SK-N-SH (cell line): ENCODE data around the gene ST6GALNAC5. TPM values are rescaled to one million over a fixed set of nuclear protein-coding genes. Genes with fewer than 3 reads are reported as not detected.

ENCODE experiments used
- CTCF ChIA-PET: fragments of 300-600, 350-600 bp; formaldehyde crosslinking; extraction: SDS; loops from one replicate; lab custom pipeline; 2021; lab: Yijun Ruan, JAX
- POLR2A ChIA-PET: fragments of 350-600 bp; sonication (Branson Sonifier 250); formaldehyde crosslinking; extraction: SDS; loops from one replicate; lab custom pipeline; 2020; ENCODE audit warnings: antibody characterized with exemption, inconsistent platforms; lab: Yijun Ruan, JAX
- DNase-seq: peaks from one replicate; pipeline ENCODE4 v3.0.0; 2012
- H2AFZ ChIP-seq: fragments of 200-600 bp; sonication (generic); 2 replicates; pipeline ENCODE4 v1.8.1; 2016; ENCODE audit warnings: antibody characterized with exemption, mild to moderate bottlenecking, low read depth
- H3F3A ChIP-seq: fragments of 200-600 bp; sonication (generic); replicated peaks from 2 replicates; pipeline ENCODE3; 2016; ENCODE audit warnings: antibody characterized with exemption, mild to moderate bottlenecking; ENCODE audit not compliant: insufficient read depth
- H3K27ac ChIP-seq, 2 experiments: fragments of 200-500 bp in 1 of 2; fragments of 200-600 bp in 1 of 2; sonication (Bioruptor generic) in 1 of 2; sonication (generic), shearing (Covaris generic) in 1 of 2; 2 replicates each; pipeline versions ENCODE4 v1.5.1 to v1.6.1; 2014 to 2016; ENCODE audit warnings: low read depth in 2 of 2, inconsistent platforms in 1 of 2, low read length in 1 of 2, mild to moderate bottlenecking in 1 of 2, mixed read lengths in 1 of 2
- H3K27me3 ChIP-seq: fragments of 200-600 bp; sonication (generic), shearing (Covaris generic); 2 replicates; pipeline ENCODE4 v1.6.1; 2016; ENCODE audit warnings: mixed run types; ENCODE audit not compliant: insufficient read depth
- H3K36me3 ChIP-seq, 2 experiments: fragments of 200-500 bp in 1 of 2; fragments of 200-600 bp in 1 of 2; sonication (Bioruptor generic) in 1 of 2; sonication (generic) in 1 of 2; replicated peaks in 1 of 2; 2 replicates each; pipeline versions ENCODE3 to v1.5.1; 2014 to 2016; ENCODE audit warnings: low read length in 1 of 2, mild to moderate bottlenecking in 1 of 2; ENCODE audit not compliant: insufficient read depth in 2 of 2, control insufficient read depth in 1 of 2
- H3K4me1 ChIP-seq, 2 experiments: fragments of 200-500 bp in 1 of 2; fragments of 200-600 bp in 1 of 2; sonication (Bioruptor generic) in 1 of 2; sonication (generic), shearing (Covaris generic) in 1 of 2; 2 replicates each; pipeline versions ENCODE4 v1.5.1 to v1.6.1; 2014 to 2016; ENCODE audit warnings: low read depth in 1 of 2, low read length in 1 of 2, mixed run types in 1 of 2; ENCODE audit not compliant: insufficient read depth in 2 of 2, control insufficient read depth in 1 of 2
- H3K4me2 ChIP-seq: fragments of 200-600 bp; sonication (generic), shearing (Covaris generic); 2 replicates; pipeline ENCODE4 v1.6.1; 2017; ENCODE audit warnings: mixed run types
- H3K4me3 ChIP-seq, 2 experiments: fragments of 200-500 bp in 1 of 2; fragments of 200-600 bp in 1 of 2; sonication (Bioruptor generic) in 1 of 2; sonication (generic), shearing (Covaris generic) in 1 of 2; 2 replicates each; pipeline versions ENCODE4 v1.5.1 to v1.8.1; 2014 to 2016; ENCODE audit warnings: low read depth in 2 of 2, inconsistent platforms in 1 of 2, low read length in 1 of 2, mild to moderate bottlenecking in 1 of 2, mixed read lengths in 1 of 2, moderate library complexity in 1 of 2
- H3K79me2 ChIP-seq: fragments of 200-600 bp; sonication (generic); 2 replicates; pipeline ENCODE4 v1.8.1; 2017; ENCODE audit warnings: mild to moderate bottlenecking; ENCODE audit not compliant: insufficient read depth
- H3K9ac ChIP-seq: fragments of 200-600 bp; sonication (generic); 2 replicates; pipeline ENCODE4 v1.6.1; 2017; ENCODE audit warnings: mixed run types
- H3K9me2 ChIP-seq: fragments of 200-600 bp; sonication (generic); 2 replicates; pipeline ENCODE4 v1.6.1; 2017; ENCODE audit warnings: mixed run types
- H3K9me3 ChIP-seq: fragments of 200-600 bp; sonication (generic); 2 replicates; pipeline ENCODE4 v1.6.1; 2017; ENCODE audit warnings: mixed run types, mild to moderate bottlenecking, moderate library complexity
- H4K20me1 ChIP-seq: fragments of 200-600 bp; sonication (generic); 2 replicates; pipeline ENCODE4 v1.6.1; 2017; ENCODE audit warnings: mild to moderate bottlenecking, mixed run types; ENCODE audit not compliant: insufficient read depth
- CHD2 ChIP-seq: fragments of 150-350 bp; IDR thresholded peaks from 2 replicates; pipeline ENCODE4 v1.6.1; 2018; ENCODE audit warnings: low read length; ENCODE audit not compliant: partially characterized antibody
- EP300 ChIP-seq, 2 experiments: IDR thresholded peaks; 2 replicates each; pipeline versions ENCODE4 v1.4.0 to v1.6.1; 2012; ENCODE audit warnings: borderline replicate concordance in 1 of 2, low read depth in 1 of 2, low read length in 1 of 2
- EZH2phosphoT487 ChIP-seq: fragments of 200-600 bp; sonication (generic); IDR thresholded peaks from 2 replicates; pipeline ENCODE4 v1.6.1; 2017; ENCODE audit warnings: low read depth, mixed run types, mild to moderate bottlenecking, antibody characterized with exemption, moderate library complexity, borderline replicate concordance
- FOXJ3 ChIP-seq: sonication (generic); formaldehyde crosslinking; IDR thresholded peaks from 2 replicates; pipeline ENCODE4 v1.5.1; 2020; ENCODE audit warnings: mild to moderate bottlenecking, missing genetic modification reagents
- JUND ChIP-seq: IDR thresholded peaks from 2 replicates; pipeline ENCODE4 v1.4.0; 2012
- MEF2A ChIP-seq: IDR thresholded peaks from 2 replicates; pipeline ENCODE4 v1.4.0; 2012; ENCODE audit warnings: low read depth, borderline replicate concordance
- NFIC ChIP-seq: IDR thresholded peaks from 2 replicates; pipeline ENCODE4 v1.4.0; 2012; ENCODE audit warnings: borderline replicate concordance
- NRF1 ChIP-seq: IDR thresholded peaks from 2 replicates; pipeline ENCODE4 v1.6.1; 2012; ENCODE audit warnings: low read depth, mild to moderate bottlenecking, low read length
- RAD21 ChIP-seq: IDR thresholded peaks from 2 replicates; pipeline ENCODE4 v1.6.1; 2012; ENCODE audit warnings: mild to moderate bottlenecking, low read length
- RCOR1 ChIP-seq: fragments of 150-350 bp; IDR thresholded peaks from 2 replicates; pipeline ENCODE4 v1.6.1; 2017; ENCODE audit warnings: antibody characterized with exemption, low read length
- RFX5 ChIP-seq: IDR thresholded peaks from 2 replicates; pipeline ENCODE4 v1.6.1; 2012; ENCODE audit warnings: mild to moderate bottlenecking, improper control_type of control experiment, low read length
- RXRA ChIP-seq: IDR thresholded peaks from 2 replicates; pipeline ENCODE4 v1.4.0; 2012; ENCODE audit warnings: low read depth, mild to moderate bottlenecking, borderline replicate concordance
- SIN3A ChIP-seq: IDR thresholded peaks from 2 replicates; pipeline ENCODE4 v1.6.1; 2012; ENCODE audit warnings: low read depth, mild to moderate bottlenecking, low read length, moderate library complexity, borderline replicate concordance
- SMC3 ChIP-seq: IDR thresholded peaks from 2 replicates; pipeline ENCODE4 v1.6.1; 2012; ENCODE audit warnings: low read depth, low read length, improper control_type of control experiment
- TAF1 ChIP-seq: IDR thresholded peaks from 2 replicates; pipeline ENCODE4 v1.6.1; 2012; ENCODE audit warnings: low read depth, mild to moderate bottlenecking, low read length, moderate library complexity, borderline replicate concordance
- TCF12 ChIP-seq: IDR thresholded peaks from 2 replicates; pipeline ENCODE4 v1.4.0; 2012
- WGBS: methylation state at CpG from one replicate; pipeline ENCODE4 v1.1.6; 2017; ENCODE audit warnings: low lambda C conversion rate; 5-methylcytosine and 5-hydroxymethylcytosine counted together
- polyA plus RNA-seq, 3 experiments: library from polyadenylated mRNA; depleted of rRNA; stranded (reverse); fragments of >200 nt; gene quantifications; 2 replicates each; pipeline ENCODE4 v1.2.3, GENCODE V29; 2012
- TF ChIP-seq, protein P1 (sequence below): IDR thresholded peaks from 2 replicates; pipeline ENCODE4; 2012
- TF ChIP-seq, protein P2 (sequence below): fragments of 150-350 bp; IDR thresholded peaks from 2 replicates; pipeline ENCODE4 v1.6.1; 2017; ENCODE audit warnings: antibody characterized with exemption, low read length, low read depth, borderline replicate concordance
- TF ChIP-seq, protein P3 (sequence below): fragments of 200-600 bp; sonication (generic); IDR thresholded peaks from 2 replicates; pipeline ENCODE4 v1.6.1; 2017; ENCODE audit warnings: antibody characterized with exemption, mild to moderate bottlenecking, moderate library complexity
- TF ChIP-seq, protein P4 (sequence below): IDR thresholded peaks from 2 replicates; pipeline ENCODE4 v1.4.0; 2012; ENCODE audit warnings: low read depth
- TF ChIP-seq, protein P5 (sequence below): IDR thresholded peaks from 2 replicates; pipeline ENCODE4 v1.4.0; 2012; ENCODE audit warnings: low read depth, borderline replicate concordance

The ST6GALNAC5 gene
- polyA plus RNA-seq, 1 of the 3 experiments (the other 2 are of a cell fraction): 10.6 TPM

DNA sequence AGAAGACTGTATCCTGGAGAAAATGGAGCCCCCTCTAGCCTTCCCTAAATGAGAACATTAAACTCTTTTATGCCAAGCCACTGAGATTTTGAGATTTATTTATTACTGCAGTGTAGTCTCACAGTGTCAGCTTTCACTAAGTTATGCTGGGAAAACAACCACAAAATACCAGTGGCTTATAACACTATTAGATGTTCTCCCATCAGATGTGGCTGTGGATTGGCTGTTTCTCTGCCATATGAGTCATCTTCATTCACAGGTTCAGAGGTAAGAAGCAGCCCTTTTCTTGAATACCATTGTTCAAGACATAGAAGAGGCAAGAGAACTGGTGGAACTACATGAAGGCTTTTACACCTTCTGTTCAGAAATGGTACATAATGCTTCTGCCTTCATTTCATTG is 32.1 kb upstream of the ST6GALNAC5 start (continued):
- TF ChIP-seq, protein P1, sequence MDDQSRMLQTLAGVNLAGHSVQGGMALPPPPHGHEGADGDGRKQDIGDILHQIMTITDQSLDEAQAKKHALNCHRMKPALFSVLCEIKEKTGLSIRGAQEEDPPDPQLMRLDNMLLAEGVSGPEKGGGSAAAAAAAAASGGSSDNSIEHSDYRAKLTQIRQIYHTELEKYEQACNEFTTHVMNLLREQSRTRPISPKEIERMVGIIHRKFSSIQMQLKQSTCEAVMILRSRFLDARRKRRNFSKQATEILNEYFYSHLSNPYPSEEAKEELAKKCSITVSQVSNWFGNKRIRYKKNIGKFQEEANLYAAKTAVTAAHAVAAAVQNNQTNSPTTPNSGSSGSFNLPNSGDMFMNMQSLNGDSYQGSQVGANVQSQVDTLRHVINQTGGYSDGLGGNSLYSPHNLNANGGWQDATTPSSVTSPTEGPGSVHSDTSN: peak; percentile 33; the same call in 1 of the 2 replicates
- TF ChIP-seq, protein P2, sequence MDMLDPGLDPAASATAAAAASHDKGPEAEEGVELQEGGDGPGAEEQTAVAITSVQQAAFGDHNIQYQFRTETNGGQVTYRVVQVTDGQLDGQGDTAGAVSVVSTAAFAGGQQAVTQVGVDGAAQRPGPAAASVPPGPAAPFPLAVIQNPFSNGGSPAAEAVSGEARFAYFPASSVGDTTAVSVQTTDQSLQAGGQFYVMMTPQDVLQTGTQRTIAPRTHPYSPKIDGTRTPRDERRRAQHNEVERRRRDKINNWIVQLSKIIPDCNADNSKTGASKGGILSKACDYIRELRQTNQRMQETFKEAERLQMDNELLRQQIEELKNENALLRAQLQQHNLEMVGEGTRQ: no peak

DNA sequence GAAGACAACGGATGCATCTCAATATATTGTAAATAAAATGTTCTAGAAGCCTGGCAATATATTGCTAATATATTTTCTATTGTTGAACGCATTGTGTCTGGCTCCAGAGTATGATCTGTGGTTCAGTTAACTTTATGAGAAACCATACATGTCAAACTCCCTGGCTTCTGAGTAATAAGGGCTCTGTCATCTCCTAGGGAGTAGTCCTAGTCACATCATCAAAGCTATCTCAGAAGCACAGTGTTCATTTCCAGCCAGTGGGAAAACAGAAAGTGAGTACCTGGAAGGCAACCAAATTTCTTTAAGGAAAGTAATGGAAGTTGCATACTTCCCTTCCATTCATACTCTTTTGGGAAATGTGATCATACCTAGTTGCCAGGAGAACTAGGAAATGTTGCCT is 27.0 kb upstream of the ST6GALNAC5 start:
- no peak overlapping the region for H3K27ac ChIP-seq
- H4K20me1 ChIP-seq: no peaks in the 10 kb centered on the region
- TF ChIP-seq RAD21: no peak
- TF ChIP-seq NRF1: no peak
- no peak for TF ChIP-seq JUND
- no peak for TF ChIP-seq SMC3
- TF ChIP-seq SIN3A: no peak
- no peak for TF ChIP-seq EZH2phosphoT487
- TF ChIP-seq RXRA: no peak
- TF ChIP-seq MEF2A: no peak
- TF ChIP-seq TAF1: no peak
- no peak for TF ChIP-seq NFIC
- TF ChIP-seq, protein P2: no peak
- TF ChIP-seq FOXJ3: no peak
- no peak for TF ChIP-seq CHD2
- TF ChIP-seq, protein P3, sequence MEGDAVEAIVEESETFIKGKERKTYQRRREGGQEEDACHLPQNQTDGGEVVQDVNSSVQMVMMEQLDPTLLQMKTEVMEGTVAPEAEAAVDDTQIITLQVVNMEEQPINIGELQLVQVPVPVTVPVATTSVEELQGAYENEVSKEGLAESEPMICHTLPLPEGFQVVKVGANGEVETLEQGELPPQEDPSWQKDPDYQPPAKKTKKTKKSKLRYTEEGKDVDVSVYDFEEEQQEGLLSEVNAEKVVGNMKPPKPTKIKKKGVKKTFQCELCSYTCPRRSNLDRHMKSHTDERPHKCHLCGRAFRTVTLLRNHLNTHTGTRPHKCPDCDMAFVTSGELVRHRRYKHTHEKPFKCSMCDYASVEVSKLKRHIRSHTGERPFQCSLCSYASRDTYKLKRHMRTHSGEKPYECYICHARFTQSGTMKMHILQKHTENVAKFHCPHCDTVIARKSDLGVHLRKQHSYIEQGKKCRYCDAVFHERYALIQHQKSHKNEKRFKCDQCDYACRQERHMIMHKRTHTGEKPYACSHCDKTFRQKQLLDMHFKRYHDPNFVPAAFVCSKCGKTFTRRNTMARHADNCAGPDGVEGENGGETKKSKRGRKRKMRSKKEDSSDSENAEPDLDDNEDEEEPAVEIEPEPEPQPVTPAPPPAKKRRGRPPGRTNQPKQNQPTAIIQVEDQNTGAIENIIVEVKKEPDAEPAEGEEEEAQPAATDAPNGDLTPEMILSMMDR: no peak
- TF ChIP-seq, protein P4, sequence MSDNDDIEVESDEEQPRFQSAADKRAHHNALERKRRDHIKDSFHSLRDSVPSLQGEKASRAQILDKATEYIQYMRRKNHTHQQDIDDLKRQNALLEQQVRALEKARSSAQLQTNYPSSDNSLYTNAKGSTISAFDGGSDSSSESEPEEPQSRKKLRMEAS: no peak
- TF ChIP-seq, protein P5, sequence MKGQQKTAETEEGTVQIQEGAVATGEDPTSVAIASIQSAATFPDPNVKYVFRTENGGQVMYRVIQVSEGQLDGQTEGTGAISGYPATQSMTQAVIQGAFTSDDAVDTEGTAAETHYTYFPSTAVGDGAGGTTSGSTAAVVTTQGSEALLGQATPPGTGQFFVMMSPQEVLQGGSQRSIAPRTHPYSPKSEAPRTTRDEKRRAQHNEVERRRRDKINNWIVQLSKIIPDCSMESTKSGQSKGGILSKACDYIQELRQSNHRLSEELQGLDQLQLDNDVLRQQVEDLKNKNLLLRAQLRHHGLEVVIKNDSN: no peak
- no peak for TF ChIP-seq RCOR1
- TF ChIP-seq RFX5: no peak
- TF ChIP-seq EP300 (IDR thresholded peaks at IDR 0.05; ENCODE audit: borderline replicate concordance in 1 of 2, low read depth in 1 of 2, low read length in 1 of 2): no peak
- no peak for TF ChIP-seq TCF12
- H3K4me3 ChIP-seq: no peak overlapping the region
- H3K79me2 ChIP-seq: no peaks in the 10 kb centered on the region
- no peak overlapping the region for H3K4me2 ChIP-seq
- H3K36me3 ChIP-seq: no peaks in the 10 kb centered on the region
- H2AFZ ChIP-seq: no peak overlapping the region
- H3K9me3 ChIP-seq: no peaks in the 10 kb centered on the region
- ChIA-PET CTCF (no interaction called here), POLR2A (no interaction called here)
- no peak overlapping the region for H3K9ac ChIP-seq
- no peak for DNase-seq
- no peaks in the 10 kb centered on the region for H3K27me3 ChIP-seq
- H3K4me1 ChIP-seq: peaks cover 0 to 14% of the 10 kb centered on the region in 2 experiments; a peak in 2 of 4 replicates
- no peaks in the 10 kb centered on the region for H3K9me2 ChIP-seq
- 77% methylated on average over 2 of the region's 2 CpGs for WGBS
- no peaks in the 10 kb centered on the region for H3F3A ChIP-seq
